SU-DHL-6 (cell line): Measurements from ENCODE around the gene AFF2.

Experiments used
- H2AFZ ChIP-seq: fragments of 200-600 bp; sonication (generic); 2 replicates; pipeline ENCODE4 v1.6.1; 2014; ENCODE audit warnings: low read depth, mild to moderate bottlenecking, moderate library complexity, mixed read lengths, antibody characterized with exemption, low read length; ENCODE audit not compliant: severe bottlenecking
- H3F3A ChIP-seq: fragments of 200-600 bp; shearing (Covaris generic); 2 replicates; pipeline ENCODE4 v1.6.0; 2016; ENCODE audit warnings: antibody characterized with exemption, mild to moderate bottlenecking; ENCODE audit not compliant: insufficient read depth
- H3K27ac ChIP-seq: fragments of 200-600 bp; sonication (generic); 2 replicates; pipeline ENCODE4 v1.5.1; 2016; ENCODE audit warnings: low read depth, mild to moderate bottlenecking, low read length, moderate library complexity, mixed read lengths
- H3K27me3 ChIP-seq: fragments of 200-600 bp; sonication (generic), shearing (Covaris generic); 2 replicates; pipeline ENCODE4 v1.6.0; 2014; ENCODE audit warnings: mild to moderate bottlenecking, low read length
- H3K36me3 ChIP-seq: fragments of 200-600 bp; sonication (generic); 2 replicates; pipeline ENCODE4 v1.6.1; 2014; ENCODE audit warnings: mild to moderate bottlenecking, low read length, mixed read lengths
- H3K4me2 ChIP-seq: fragments of 300-600, 200-600 bp; shearing (Covaris generic), sonication (generic); 2 replicates; pipeline ENCODE4 v1.6.0; 2014; ENCODE audit warnings: low read length, low read depth, mild to moderate bottlenecking; ENCODE audit not compliant: poor library complexity, severe bottlenecking
- H3K4me3 ChIP-seq: fragments of 200-600 bp; sonication (generic); 2 replicates; pipeline ENCODE4 v1.5.1; 2014; ENCODE audit warnings: antibody characterized with exemption, low read length, mild to moderate bottlenecking, mixed read lengths; ENCODE audit not compliant: insufficient read depth, poor library complexity, severe bottlenecking
- H3K79me2 ChIP-seq: fragments of 200-600 bp; sonication (generic); 2 replicates; pipeline ENCODE4 v1.6.1; 2014; ENCODE audit warnings: mild to moderate bottlenecking, low read length, moderate library complexity; ENCODE audit not compliant: insufficient read depth
- H3K9ac ChIP-seq: fragments of 200-600 bp; sonication (generic); 2 replicates; pipeline ENCODE4 v1.7.0; 2014; ENCODE audit warnings: mild to moderate bottlenecking, low read length
- H3K9me2 ChIP-seq: fragments of 200-600 bp; sonication (generic); replicated peaks from 2 replicates; pipeline ENCODE4 v1.6.1; 2014; ENCODE audit warnings: low read length; ENCODE audit not compliant: insufficient read depth
- H3K9me3 ChIP-seq: fragments of 200-600 bp; sonication (generic); 2 replicates; pipeline ENCODE4 v1.6.1; 2014; ENCODE audit warnings: low read length, mixed read lengths; ENCODE audit not compliant: insufficient read depth
- H4K20me1 ChIP-seq: fragments of 200-600 bp; sonication (generic); 2 replicates; pipeline ENCODE4 v1.6.1; 2014; ENCODE audit warnings: low read depth, mild to moderate bottlenecking, antibody characterized with exemption, low read length, moderate library complexity, mixed read lengths
- EZH2phosphoT487 ChIP-seq: fragments of 200-600 bp; sonication (generic), shearing (Covaris generic); conservative IDR thresholded peaks from 2 replicates; pipeline ENCODE4 v1.6.1; 2018; ENCODE audit warnings: mild to moderate bottlenecking, antibody characterized with exemption, low read length, moderate library complexity, mixed read lengths
- TF ChIP-seq, protein P1 (sequence below): fragments of 200-600 bp; sonication (generic); IDR thresholded peaks from one replicate; pipeline ENCODE4 v1.5.1; 2017; ENCODE audit warnings: antibody characterized with exemption, mild to moderate bottlenecking, low read length, moderate library complexity; ENCODE audit not compliant: insufficient read depth, poor library complexity, severe bottlenecking

Gene AFF2

GRCh38 chrX:148956352-148956751 is 455.9 kb downstream of the AFF2 start:
- Histone ChIP-seq H2AFZ (no peak overlapping the region), H3K9me3 (no peaks in the 10 kb centered on the region), H3F3A (no peaks in the 10 kb centered on the region), H3K27me3 (no peaks in the 10 kb centered on the region), H3K4me2 (no peak overlapping the region), H3K4me3 (no peak overlapping the region), H3K79me2 (no peaks in the 10 kb centered on the region), H4K20me1 (no peaks in the 10 kb centered on the region), H3K9me2 (no peaks in the 10 kb centered on the region), H3K36me3 (peaks cover 3% of the 10 kb centered on the region; the same call in 1 of the 2 replicates), H3K9ac (no peak overlapping the region), H3K27ac (no peak overlapping the region)
- TF ChIP-seq, protein P1, sequence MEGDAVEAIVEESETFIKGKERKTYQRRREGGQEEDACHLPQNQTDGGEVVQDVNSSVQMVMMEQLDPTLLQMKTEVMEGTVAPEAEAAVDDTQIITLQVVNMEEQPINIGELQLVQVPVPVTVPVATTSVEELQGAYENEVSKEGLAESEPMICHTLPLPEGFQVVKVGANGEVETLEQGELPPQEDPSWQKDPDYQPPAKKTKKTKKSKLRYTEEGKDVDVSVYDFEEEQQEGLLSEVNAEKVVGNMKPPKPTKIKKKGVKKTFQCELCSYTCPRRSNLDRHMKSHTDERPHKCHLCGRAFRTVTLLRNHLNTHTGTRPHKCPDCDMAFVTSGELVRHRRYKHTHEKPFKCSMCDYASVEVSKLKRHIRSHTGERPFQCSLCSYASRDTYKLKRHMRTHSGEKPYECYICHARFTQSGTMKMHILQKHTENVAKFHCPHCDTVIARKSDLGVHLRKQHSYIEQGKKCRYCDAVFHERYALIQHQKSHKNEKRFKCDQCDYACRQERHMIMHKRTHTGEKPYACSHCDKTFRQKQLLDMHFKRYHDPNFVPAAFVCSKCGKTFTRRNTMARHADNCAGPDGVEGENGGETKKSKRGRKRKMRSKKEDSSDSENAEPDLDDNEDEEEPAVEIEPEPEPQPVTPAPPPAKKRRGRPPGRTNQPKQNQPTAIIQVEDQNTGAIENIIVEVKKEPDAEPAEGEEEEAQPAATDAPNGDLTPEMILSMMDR, result no peak
- TF ChIP-seq EZH2phosphoT487, result no peak

DNA sequence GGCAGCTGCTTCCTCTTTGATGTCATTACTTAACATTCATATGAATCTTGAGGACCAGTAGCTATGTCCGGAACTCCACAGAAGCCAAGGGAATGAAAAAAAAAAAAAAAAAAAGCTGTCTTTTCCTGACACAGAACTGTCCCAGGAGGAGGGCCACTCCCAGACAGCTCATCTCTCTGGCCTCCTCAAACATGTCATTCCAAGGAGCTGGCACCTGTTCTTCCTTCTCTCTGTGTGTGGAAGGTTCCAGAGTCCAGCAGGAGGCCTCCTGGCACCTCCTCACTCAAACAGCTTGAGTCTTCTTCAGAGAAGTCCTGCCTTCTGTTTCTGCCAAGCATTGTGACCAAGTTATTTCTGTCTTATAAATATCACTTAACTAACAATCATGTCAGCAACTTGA is 458.5 kb downstream of the AFF2 start:
- H3F3A ChIP-seq, result no peaks in the 10 kb centered on the region
- H3K9ac ChIP-seq, result no peak overlapping the region
- TF ChIP-seq EZH2phosphoT487, result no peak
- TF ChIP-seq, protein P1, result no peak
- no peak overlapping the region for H3K4me2 ChIP-seq
- no peaks in the 10 kb centered on the region for H3K27me3 ChIP-seq
- no peaks in the 10 kb centered on the region for H3K9me3 ChIP-seq
- peaks cover 3% of the 10 kb centered on the region; the same call in 1 of the 2 replicates for H3K36me3 ChIP-seq
- H4K20me1 ChIP-seq, result no peaks in the 10 kb centered on the region
- H3K27ac ChIP-seq, result no peak overlapping the region
- H3K4me3 ChIP-seq, result no peak overlapping the region
- no peaks in the 10 kb centered on the region for H3K9me2 ChIP-seq
- no peak overlapping the region for H2AFZ ChIP-seq
- H3K79me2 ChIP-seq, result no peaks in the 10 kb centered on the region

DNA sequence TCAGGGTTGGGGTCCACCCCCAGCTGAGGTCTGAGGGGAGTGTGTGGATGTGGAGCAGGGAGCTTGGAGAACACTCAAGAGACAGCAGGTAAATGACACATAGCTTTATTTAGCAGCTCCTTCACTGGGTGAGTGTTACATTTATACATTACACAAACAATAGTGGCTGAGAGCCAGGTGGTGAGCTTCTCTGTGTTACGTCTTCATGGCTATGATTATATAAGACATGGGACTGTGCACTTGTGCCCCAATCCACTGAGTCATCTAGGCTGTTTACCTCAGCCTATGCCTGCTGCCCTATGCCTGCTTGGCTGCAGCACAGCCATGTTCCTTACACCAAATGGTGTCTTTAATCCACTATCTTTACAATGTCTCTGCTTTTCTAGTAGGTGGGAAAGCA is 459.6 kb downstream of the AFF2 start:
- Histone ChIP-seq H4K20me1 (no peaks in the 10 kb centered on the region), H3K9me3 (no peaks in the 10 kb centered on the region), H3K9me2 (no peaks in the 10 kb centered on the region), H3K79me2 (no peaks in the 10 kb centered on the region), H3F3A (no peaks in the 10 kb centered on the region), H3K27me3 (no peaks in the 10 kb centered on the region), H3K9ac (no peak overlapping the region), H2AFZ (no peak overlapping the region), H3K27ac (no peak overlapping the region), H3K4me3 (no peak overlapping the region), H3K4me2 (no peak overlapping the region), H3K36me3 (no peaks in the 10 kb centered on the region; the same call in 1 of the 2 replicates)
- TF ChIP-seq, protein P1, result no peak
- no peak for TF ChIP-seq EZH2phosphoT487
